Body of pancreas (tissue), 4 donors: ENCODE measurements around the gene SMR3A. TPM values are rescaled to one million over a fixed set of nuclear protein-coding genes. Genes with fewer than 3 reads are reported as not detected.

Experiments used
- ATAC-seq: fragments of 150-250 bp; one replicate; pipeline ENCODE4 v1.9.1; 2016
- DNase-seq, 4 donors: peaks; one replicate each; pipeline ENCODE4 v3.0.0-alpha.2; 2019
- H3K27ac ChIP-seq, 4 donors: fragments of 200-600 bp; sonication (generic); 1 replicate in 3 of 4; 2 replicates in 1 of 4; pipeline versions ENCODE4 v1.5.1 to v1.6.1; 2016 to 2019; ENCODE audit warnings: mild to moderate bottlenecking in 1 of 4, mixed read lengths in 1 of 4, moderate library complexity in 1 of 4
- H3K27me3 ChIP-seq, 2 donors: fragments of 200-600 bp; sonication (generic); one replicate each; pipeline ENCODE4 v1.6.0; 2016; ENCODE audit warnings: mild to moderate bottlenecking in 1 of 2
- H3K36me3 ChIP-seq, 2 donors: fragments of 200-600 bp; sonication (generic); replicated peaks in 1 of 2; 2 replicates each; pipeline ENCODE4 v1.5.1; 2016; ENCODE audit warnings: low read depth in 2 of 2; ENCODE audit not compliant: insufficient read depth in 1 of 2
- H3K4me1 ChIP-seq: fragments of 200-600 bp; sonication (generic); one replicate; pipeline ENCODE4 v1.6.0; 2016
- H3K4me3 ChIP-seq, 2 donors: fragments of 200-600 bp; sonication (generic); 1 replicate in 1 of 2; 2 replicates in 1 of 2; pipeline ENCODE4 v1.5.1; 2016 to 2019
- H3K9me3 ChIP-seq, 3 donors: fragments of 200-600 bp; sonication (generic); 1 replicate in 2 of 3; 2 replicates in 1 of 3; pipeline ENCODE4 v1.5.1; 2016
- CTCF ChIP-seq, 7 experiments: fragments of 450-650 bp in 4 of 7; fragments of 200-600 bp in 3 of 7; sonication (generic) in 3 of 7; IDR thresholded peaks; one replicate each; pipeline ENCODE4 v1.5.1; 2016 to 2019; ENCODE audit warnings: antibody characterized with exemption in 7 of 7
- POLR2A ChIP-seq, 3 donors: fragments of 450-650 bp; IDR thresholded peaks; one replicate each; pipeline ENCODE4 v1.6.1; 2016; ENCODE audit warnings: antibody characterized with exemption in 3 of 3, mild to moderate bottlenecking in 2 of 3
- WGBS, 2 donors: methylation state at CpG; one replicate each; pipeline ENCODE4 v1.1.5; 2017; 5-methylcytosine and 5-hydroxymethylcytosine counted together
- intact Hi-C: fragments of 100-400 bp; cut with DNase I; formaldehyde crosslinking; loops from one replicate; pipeline ENCODE4 v1.15.1; 2023
- total RNA-seq, 2 donors: library from RNA; depleted of rRNA; stranded (reverse); fragments of >200 nt; gene quantifications; one replicate each; pipeline ENCODE4 v1.1.0, GENCODE V29; 2016

The SMR3A gene
- total RNA-seq, 2 donors from 2014 or later: not detected

- ATAC-seq: no peak
- no peaks in the 10 kb centered on the region for H3K36me3 ChIP-seq
- TF ChIP-seq CTCF (IDR thresholded peaks at IDR 0.05): no peak
- no peak for TF ChIP-seq POLR2A (IDR thresholded peaks at IDR 0.05)
- H3K27me3 ChIP-seq: no peaks in the 10 kb centered on the region
- no peak overlapping the region for H3K27ac ChIP-seq
- H3K4me3 ChIP-seq: no peak overlapping the region
- H3K9me3 ChIP-seq: no peaks in the 10 kb centered on the region
- intact Hi-C loops: no loop called here
- no peak for DNase-seq
- WGBS, 2 donors: 42 to 47% methylated on average over 6 of the region's 6 CpGs
- no peaks in the 10 kb centered on the region for H3K4me1 ChIP-seq
These were observed 45.2 kb downstream of the SMR3A start for GRCh38 chr4:70405765-70406164.

Other genes starting within 250 kb of the SMR3A start
- not detected for gene PRR27, start 206.5 kb upstream of the SMR3A start, total RNA-seq
- 1 to 10 TPM in 1 of 2 donors, not detected in 1; 2.6 TPM for gene ODAM, start 165.0 kb upstream of the SMR3A start, total RNA-seq
- gene FDCSP, start 134.6 kb upstream of the SMR3A start, total RNA-seq: not detected
- not detected for gene CSN3, start 118.2 kb upstream of the SMR3A start, total RNA-seq
- not detected for gene CABS1, start 25.8 kb upstream of the SMR3A start, total RNA-seq
- not detected for gene SMR3B, start 22.4 kb downstream of the SMR3A start, total RNA-seq
- gene OPRPN, start 37.2 kb downstream of the SMR3A start, total RNA-seq: 1 to 10 TPM in 1 of 2 donors, not detected in 1; 2.1 TPM
- gene MUC7, start 111.4 kb downstream of the SMR3A start, total RNA-seq: not detected
- not detected for gene AMTN, start 157.8 kb downstream of the SMR3A start, total RNA-seq
- gene AMBN, start 231.5 kb downstream of the SMR3A start, total RNA-seq: not detected